ENCODE results near the gene ANKDD1A. TPM values are rescaled to one million over a fixed set of nuclear protein-coding genes. Genes with fewer than 3 reads are reported as not detected.

ANKDD1A gene
- polyA plus RNA-seq, 1 donor from 2014 or later, result 7.0 TPM

DNA sequence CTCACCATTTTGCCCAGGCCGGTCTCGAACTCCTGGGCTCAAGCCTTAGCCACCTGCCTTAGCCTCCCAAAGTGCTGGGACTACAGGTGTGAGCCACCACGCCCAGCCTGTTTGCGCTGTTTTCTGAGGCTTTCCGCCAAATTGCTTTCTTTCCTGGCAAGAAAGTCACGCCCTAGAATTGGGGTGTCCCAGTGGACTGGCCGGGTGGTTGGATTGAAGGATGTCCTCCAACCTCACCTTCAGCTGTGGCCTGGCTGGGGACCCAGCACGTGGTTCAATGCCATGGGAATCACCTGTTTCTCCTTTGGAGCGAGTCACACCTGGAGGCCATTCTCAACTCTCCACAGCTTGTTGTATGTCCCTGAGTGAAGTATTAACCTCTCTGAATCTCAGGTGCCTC, 5.8 kb upstream of the ANKDD1A start:
- Histone ChIP-seq H3K4me2 (ENCODE audit: low read length) (no peak overlapping the region), H3K36me3 (ENCODE audit: insufficient read depth, low read length) (no peaks in the 10 kb centered on the region), H3F3A (ENCODE audit: insufficient read depth, low read length, poor library complexity, severe bottlenecking) (no peaks in the 10 kb centered on the region), H3K9me3 (ENCODE audit: low read length) (peaks cover 6% of the 10 kb centered on the region), H3K9ac (ENCODE audit: low read length) (no peak overlapping the region), H3K27me3 (ENCODE audit: insufficient read depth, low read depth, low read length) (no peaks in the 10 kb centered on the region), H2AFZ (ENCODE audit: low read depth, low read length) (no peak overlapping the region), H3K9me2 (ENCODE audit: insufficient read depth, low read length) (no peaks in the 10 kb centered on the region), H4K20me1 (ENCODE audit: insufficient read depth) (no peaks in the 10 kb centered on the region), H3K4me3 (ENCODE audit: low read length) (no peak overlapping the region), H3K79me2 (replicated peaks; ENCODE audit: insufficient read depth, low read length) (no peaks in the 10 kb centered on the region), H3K27ac (ENCODE audit: low read length) (no peak overlapping the region)
- TF ChIP-seq TAF1 (IDR thresholded peaks at IDR 0.05; ENCODE audit: low read depth) (no peak), SMC3 (conservative IDR thresholded peaks at IDR 0.05; ENCODE audit: poor library complexity) (no peak), EZH2 (IDR thresholded peaks at IDR 0.05; ENCODE audit: borderline replicate concordance, insufficient read depth, low read length, poor library complexity, severe bottlenecking) (no peak), RAD21 (conservative IDR thresholded peaks at IDR 0.05) (no peak), MXI1 (conservative IDR thresholded peaks at IDR 0.05; ENCODE audit: poor library complexity, severe bottlenecking) (no peak), POLR2AphosphoS5 (IDR thresholded peaks at IDR 0.05) (no peak), EP300 (conservative IDR thresholded peaks at IDR 0.05; ENCODE audit: poor library complexity, severe bottlenecking) (no peak)
- TF ChIP-seq, protein P1, sequence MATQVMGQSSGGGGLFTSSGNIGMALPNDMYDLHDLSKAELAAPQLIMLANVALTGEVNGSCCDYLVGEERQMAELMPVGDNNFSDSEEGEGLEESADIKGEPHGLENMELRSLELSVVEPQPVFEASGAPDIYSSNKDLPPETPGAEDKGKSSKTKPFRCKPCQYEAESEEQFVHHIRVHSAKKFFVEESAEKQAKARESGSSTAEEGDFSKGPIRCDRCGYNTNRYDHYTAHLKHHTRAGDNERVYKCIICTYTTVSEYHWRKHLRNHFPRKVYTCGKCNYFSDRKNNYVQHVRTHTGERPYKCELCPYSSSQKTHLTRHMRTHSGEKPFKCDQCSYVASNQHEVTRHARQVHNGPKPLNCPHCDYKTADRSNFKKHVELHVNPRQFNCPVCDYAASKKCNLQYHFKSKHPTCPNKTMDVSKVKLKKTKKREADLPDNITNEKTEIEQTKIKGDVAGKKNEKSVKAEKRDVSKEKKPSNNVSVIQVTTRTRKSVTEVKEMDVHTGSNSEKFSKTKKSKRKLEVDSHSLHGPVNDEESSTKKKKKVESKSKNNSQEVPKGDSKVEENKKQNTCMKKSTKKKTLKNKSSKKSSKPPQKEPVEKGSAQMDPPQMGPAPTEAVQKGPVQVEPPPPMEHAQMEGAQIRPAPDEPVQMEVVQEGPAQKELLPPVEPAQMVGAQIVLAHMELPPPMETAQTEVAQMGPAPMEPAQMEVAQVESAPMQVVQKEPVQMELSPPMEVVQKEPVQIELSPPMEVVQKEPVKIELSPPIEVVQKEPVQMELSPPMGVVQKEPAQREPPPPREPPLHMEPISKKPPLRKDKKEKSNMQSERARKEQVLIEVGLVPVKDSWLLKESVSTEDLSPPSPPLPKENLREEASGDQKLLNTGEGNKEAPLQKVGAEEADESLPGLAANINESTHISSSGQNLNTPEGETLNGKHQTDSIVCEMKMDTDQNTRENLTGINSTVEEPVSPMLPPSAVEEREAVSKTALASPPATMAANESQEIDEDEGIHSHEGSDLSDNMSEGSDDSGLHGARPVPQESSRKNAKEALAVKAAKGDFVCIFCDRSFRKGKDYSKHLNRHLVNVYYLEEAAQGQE (IDR thresholded peaks at IDR 0.05; ENCODE audit: borderline replicate concordance), result no peak
- TF ChIP-seq, protein P2, sequence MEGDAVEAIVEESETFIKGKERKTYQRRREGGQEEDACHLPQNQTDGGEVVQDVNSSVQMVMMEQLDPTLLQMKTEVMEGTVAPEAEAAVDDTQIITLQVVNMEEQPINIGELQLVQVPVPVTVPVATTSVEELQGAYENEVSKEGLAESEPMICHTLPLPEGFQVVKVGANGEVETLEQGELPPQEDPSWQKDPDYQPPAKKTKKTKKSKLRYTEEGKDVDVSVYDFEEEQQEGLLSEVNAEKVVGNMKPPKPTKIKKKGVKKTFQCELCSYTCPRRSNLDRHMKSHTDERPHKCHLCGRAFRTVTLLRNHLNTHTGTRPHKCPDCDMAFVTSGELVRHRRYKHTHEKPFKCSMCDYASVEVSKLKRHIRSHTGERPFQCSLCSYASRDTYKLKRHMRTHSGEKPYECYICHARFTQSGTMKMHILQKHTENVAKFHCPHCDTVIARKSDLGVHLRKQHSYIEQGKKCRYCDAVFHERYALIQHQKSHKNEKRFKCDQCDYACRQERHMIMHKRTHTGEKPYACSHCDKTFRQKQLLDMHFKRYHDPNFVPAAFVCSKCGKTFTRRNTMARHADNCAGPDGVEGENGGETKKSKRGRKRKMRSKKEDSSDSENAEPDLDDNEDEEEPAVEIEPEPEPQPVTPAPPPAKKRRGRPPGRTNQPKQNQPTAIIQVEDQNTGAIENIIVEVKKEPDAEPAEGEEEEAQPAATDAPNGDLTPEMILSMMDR (IDR thresholded peaks at IDR 0.05; ENCODE audit: poor library complexity, severe bottlenecking), result no peak

DNA sequence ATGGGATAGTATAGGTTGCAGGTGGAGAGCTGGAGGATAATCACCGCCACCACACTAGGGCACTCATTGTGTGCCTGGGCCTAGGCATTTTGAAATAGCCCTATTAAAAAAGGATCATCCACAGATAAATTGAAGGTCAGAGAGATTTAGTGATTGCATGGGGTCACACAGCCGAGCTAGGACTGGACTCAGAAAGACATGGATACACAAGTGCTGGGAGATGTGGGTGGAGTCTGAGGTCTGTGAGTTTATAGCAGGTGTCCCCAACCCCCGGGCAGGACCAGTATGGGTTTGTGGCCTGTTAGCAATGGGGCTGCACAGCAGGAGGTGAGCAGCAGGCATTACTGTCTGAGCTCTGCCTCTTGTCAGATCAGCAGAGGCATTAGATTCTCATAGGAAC, 5.3 kb upstream of the ANKDD1A start:
- Histone ChIP-seq H3K9me3 (ENCODE audit: low read length) (peaks cover 6% of the 10 kb centered on the region), H3K4me2 (ENCODE audit: low read length) (no peak overlapping the region), H2AFZ (ENCODE audit: low read depth, low read length) (no peak overlapping the region), H3K79me2 (replicated peaks; ENCODE audit: insufficient read depth, low read length) (no peaks in the 10 kb centered on the region), H3F3A (ENCODE audit: insufficient read depth, low read length, poor library complexity, severe bottlenecking) (no peaks in the 10 kb centered on the region), H3K27me3 (ENCODE audit: insufficient read depth, low read depth, low read length) (no peaks in the 10 kb centered on the region), H4K20me1 (ENCODE audit: insufficient read depth) (no peaks in the 10 kb centered on the region), H3K4me3 (ENCODE audit: low read length) (no peak overlapping the region), H3K36me3 (ENCODE audit: insufficient read depth, low read length) (no peaks in the 10 kb centered on the region), H3K9ac (ENCODE audit: low read length) (no peak overlapping the region), H3K27ac (ENCODE audit: low read length) (no peak overlapping the region), H3K9me2 (ENCODE audit: insufficient read depth, low read length) (no peaks in the 10 kb centered on the region)
- TF ChIP-seq, protein P2 (IDR thresholded peaks at IDR 0.05; ENCODE audit: poor library complexity, severe bottlenecking), result no peak
- TF ChIP-seq SMC3 (conservative IDR thresholded peaks at IDR 0.05; ENCODE audit: poor library complexity), result no peak
- TF ChIP-seq EZH2 (IDR thresholded peaks at IDR 0.05; ENCODE audit: borderline replicate concordance, insufficient read depth, low read length, poor library complexity, severe bottlenecking), result no peak

Data from neural cell (in vitro differentiated cells).